ENCODE data around the gene SLC15A1. TPM values are rescaled to one million over a fixed set of nuclear protein-coding genes. Genes with fewer than 3 reads are reported as not detected.
A peak's percentile ranks its signal among the peaks of the same experiment; 100 is the strongest.

SLC15A1 gene
- total and polyA plus RNA-seq, 4 donors = 0.10 to 13.9 (median 0.13) TPM; not detected in 1

GRCh38 chr13:98795220-98795619 is 42.7 kb upstream of the SLC15A1 start:
- intact Hi-C loops (cut with DNase I) = no loop called here
- H3K27me3 ChIP-seq (ENCODE audit: control insufficient read depth in 1 of 2, insufficient read depth in 2 of 2, low read length in 1 of 2) = no peaks in the 10 kb centered on the region
- no peak overlapping the region for H3K4me3 ChIP-seq (ENCODE audit: low read length in 2 of 2)
- no peak overlapping the region for H3K27ac ChIP-seq (ENCODE audit: low read depth in 1 of 2, low read length in 2 of 2)
- no peaks in the 10 kb centered on the region for H3K4me1 ChIP-seq (ENCODE audit: control insufficient read depth in 1 of 2, insufficient read depth in 2 of 2, low read length in 2 of 2)
- H3K36me3 ChIP-seq (ENCODE audit: control insufficient read depth in 1 of 2, insufficient read depth in 2 of 2, low read length in 1 of 2) = peaks cover 2 to 10% of the 10 kb centered on the region in 2 donors
- no peaks in the 10 kb centered on the region for H3K9me3 ChIP-seq (ENCODE audit: control insufficient read depth, low read length)
- 95 to 97% methylated on average over 6 of the region's 6 CpGs for WGBS, 2 donors
- ATAC-seq (ENCODE audit: low FRiP score) (no peak), DNase-seq (no peak)

GRCh38 chr13:98794498-98794897 is 42.0 kb upstream of the SLC15A1 start:
- Histone ChIP-seq H3K4me3 (ENCODE audit: low read length in 2 of 2) (no peak overlapping the region), H3K27me3 (ENCODE audit: control insufficient read depth in 1 of 2, insufficient read depth in 2 of 2, low read length in 1 of 2) (no peaks in the 10 kb centered on the region), H3K4me1 (ENCODE audit: control insufficient read depth in 1 of 2, insufficient read depth in 2 of 2, low read length in 2 of 2) (no peaks in the 10 kb centered on the region), H3K27ac (ENCODE audit: low read depth in 1 of 2, low read length in 2 of 2) (no peak overlapping the region), H3K36me3 (ENCODE audit: control insufficient read depth in 1 of 2, insufficient read depth in 2 of 2, low read length in 1 of 2) (peaks cover 2 to 8% of the 10 kb centered on the region in 2 donors), H3K9me3 (ENCODE audit: control insufficient read depth, low read length) (no peaks in the 10 kb centered on the region)
- no peak for ATAC-seq (ENCODE audit: low FRiP score)
- no peak for DNase-seq
- 93 to 94% methylated on average over 12 of the region's 12 CpGs for WGBS, 2 donors
- intact Hi-C loops (cut with DNase I) = no loop called here

- WGBS, 2 donors = 87 to 88% methylated on average over 11 of the region's 11 CpGs
Observed at GRCh38 chr13:98792785-98793495, 40.5 kb upstream of the SLC15A1 start.

DNA sequence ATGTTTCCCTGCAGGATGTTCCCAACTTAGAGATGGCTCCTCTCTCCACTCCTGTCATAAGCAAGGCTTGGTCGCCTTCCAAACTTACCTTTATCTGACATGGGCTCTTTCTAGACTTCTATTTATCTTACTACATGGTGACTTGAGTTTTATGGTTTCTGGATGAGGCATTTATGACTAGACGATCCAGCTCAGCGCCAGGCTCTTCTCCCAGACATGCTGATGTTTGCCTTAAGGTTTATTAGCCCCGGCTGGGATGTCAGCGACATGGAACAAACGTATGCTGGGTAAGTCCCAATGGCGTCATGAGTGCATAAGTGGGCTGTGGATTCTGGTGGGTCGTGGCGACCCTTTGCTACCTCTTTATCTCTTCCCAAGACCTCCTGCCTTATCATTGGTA is 39.8 kb upstream of the SLC15A1 start:
- intact Hi-C loops (cut with DNase I) = no loop called here
- Histone ChIP-seq H3K27me3 (ENCODE audit: control insufficient read depth in 1 of 2, insufficient read depth in 2 of 2, low read length in 1 of 2) (no peaks in the 10 kb centered on the region), H3K36me3 (ENCODE audit: control insufficient read depth in 1 of 2, insufficient read depth in 2 of 2, low read length in 1 of 2) (peaks cover 2 to 8% of the 10 kb centered on the region in 2 donors), H3K27ac (ENCODE audit: low read depth in 1 of 2, low read length in 2 of 2) (no peak overlapping the region), H3K4me3 (ENCODE audit: low read length in 2 of 2) (no peak overlapping the region), H3K9me3 (ENCODE audit: control insufficient read depth, low read length) (no peaks in the 10 kb centered on the region), H3K4me1 (ENCODE audit: control insufficient read depth in 1 of 2, insufficient read depth in 2 of 2, low read length in 2 of 2) (no peaks in the 10 kb centered on the region)
- DNase-seq = no peak
- 85 to 89% methylated on average over 9 of the region's 9 CpGs for WGBS, 2 donors
- no peak for ATAC-seq (ENCODE audit: low FRiP score)

More at GRCh38 chr13:98792785-98793495, 40.5 kb upstream of the SLC15A1 start:
- Histone ChIP-seq H3K27me3 (ENCODE audit: control insufficient read depth in 1 of 2, insufficient read depth in 2 of 2, low read length in 1 of 2) (no peaks in the 10 kb centered on the region), H3K27ac (ENCODE audit: low read depth in 1 of 2, low read length in 2 of 2) (no peak overlapping the region), H3K4me3 (ENCODE audit: low read length in 2 of 2) (no peak overlapping the region), H3K9me3 (ENCODE audit: control insufficient read depth, low read length) (no peaks in the 10 kb centered on the region), H3K4me1 (ENCODE audit: control insufficient read depth in 1 of 2, insufficient read depth in 2 of 2, low read length in 2 of 2) (no peaks in the 10 kb centered on the region), H3K36me3 (ENCODE audit: control insufficient read depth in 1 of 2, insufficient read depth in 2 of 2, low read length in 1 of 2) (peaks cover 2 to 8% of the 10 kb centered on the region in 2 donors)
- DNase-seq = no peak
- ATAC-seq (ENCODE audit: low FRiP score) = no peak
- intact Hi-C loops (cut with DNase I) = no loop called here

- no peaks in the 10 kb centered on the region for H3K27me3 ChIP-seq (ENCODE audit: control insufficient read depth in 1 of 2, insufficient read depth in 2 of 2, low read length in 1 of 2)
- H3K27ac ChIP-seq (ENCODE audit: low read depth in 1 of 2, low read length in 2 of 2) = no peak overlapping the region
- no peak for DNase-seq
- intact Hi-C loops (cut with DNase I) = no loop called here
- no peaks in the 10 kb centered on the region for H3K9me3 ChIP-seq (ENCODE audit: control insufficient read depth, low read length)
- WGBS, 2 donors = 90 to 92% methylated on average over 7 of the region's 7 CpGs
- no peak for ATAC-seq (ENCODE audit: low FRiP score)
- H3K4me1 ChIP-seq (ENCODE audit: control insufficient read depth in 1 of 2, insufficient read depth in 2 of 2, low read length in 2 of 2) = no peaks in the 10 kb centered on the region
- H3K36me3 ChIP-seq (ENCODE audit: control insufficient read depth in 1 of 2, insufficient read depth in 2 of 2, low read length in 1 of 2) = peaks cover 2 to 5% of the 10 kb centered on the region in 2 donors
- H3K4me3 ChIP-seq (ENCODE audit: low read length in 2 of 2) = no peak overlapping the region
Observed at GRCh38 chr13:98791611-98792010, 39.1 kb upstream of the SLC15A1 start.

- ATAC-seq (ENCODE audit: low FRiP score) = no peak
- 89 to 90% methylated on average over 9 of the region's 9 CpGs for WGBS, 2 donors
- intact Hi-C loops (cut with DNase I) = no loop called here
Observed at GRCh38 chr13:98787996-98788395, 35.5 kb upstream of the SLC15A1 start.

GRCh38 chr13:98787173-98787572 is 34.7 kb upstream of the SLC15A1 start:
- no peak for DNase-seq
- intact Hi-C loops (cut with DNase I) = no loop called here
- Histone ChIP-seq H3K4me1 (ENCODE audit: control insufficient read depth in 1 of 2, insufficient read depth in 2 of 2, low read length in 2 of 2) (no peaks in the 10 kb centered on the region), H3K27me3 (ENCODE audit: control insufficient read depth in 1 of 2, insufficient read depth in 2 of 2, low read length in 1 of 2) (no peaks in the 10 kb centered on the region), H3K27ac (ENCODE audit: low read depth in 1 of 2, low read length in 2 of 2) (no peak overlapping the region), H3K36me3 (ENCODE audit: control insufficient read depth in 1 of 2, insufficient read depth in 2 of 2, low read length in 1 of 2) (no peaks in the 10 kb centered on the region), H3K4me3 (ENCODE audit: low read length in 2 of 2) (no peak overlapping the region), H3K9me3 (ENCODE audit: control insufficient read depth, low read length) (peaks cover 1% of the 10 kb centered on the region)
- ATAC-seq (ENCODE audit: low FRiP score) = no peak
- WGBS, 2 donors = 76 to 81% methylated on average over 10 of the region's 10 CpGs

More at GRCh38 chr13:98787996-98788395, 35.5 kb upstream of the SLC15A1 start:
- Histone ChIP-seq H3K4me1 (ENCODE audit: control insufficient read depth in 1 of 2, insufficient read depth in 2 of 2, low read length in 2 of 2) (no peaks in the 10 kb centered on the region), H3K27me3 (ENCODE audit: control insufficient read depth in 1 of 2, insufficient read depth in 2 of 2, low read length in 1 of 2) (no peaks in the 10 kb centered on the region), H3K27ac (ENCODE audit: low read depth in 1 of 2, low read length in 2 of 2) (no peak overlapping the region), H3K4me3 (ENCODE audit: low read length in 2 of 2) (no peak overlapping the region), H3K9me3 (ENCODE audit: control insufficient read depth, low read length) (peaks cover 1% of the 10 kb centered on the region), H3K36me3 (ENCODE audit: control insufficient read depth in 1 of 2, insufficient read depth in 2 of 2, low read length in 1 of 2) (no peaks in the 10 kb centered on the region)
- no peak for DNase-seq

DNA sequence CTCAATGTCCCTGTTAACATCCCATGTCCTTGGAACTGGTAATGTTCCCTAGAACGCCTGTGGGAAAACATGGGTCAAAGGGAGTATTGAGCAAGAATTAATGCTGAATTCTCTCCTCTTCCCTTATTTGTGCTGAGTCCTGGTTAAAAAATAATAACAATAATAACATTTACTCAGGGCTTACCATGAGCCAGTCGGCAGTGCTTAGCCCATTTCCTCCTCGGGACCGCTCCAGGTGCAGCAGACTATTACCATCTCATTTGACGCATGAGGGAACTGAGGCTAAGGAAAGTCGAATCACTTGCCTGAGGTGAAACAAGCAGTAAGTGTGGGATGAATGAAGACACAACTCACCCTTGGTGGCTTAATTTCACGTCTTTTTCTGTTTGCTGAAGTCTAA is 33.6 kb upstream of the SLC15A1 start:
- H3K27ac ChIP-seq (ENCODE audit: low read depth in 1 of 2, low read length in 2 of 2) = no peak overlapping the region
- no peaks in the 10 kb centered on the region for H3K36me3 ChIP-seq (ENCODE audit: control insufficient read depth in 1 of 2, insufficient read depth in 2 of 2, low read length in 1 of 2)
- ATAC-seq (ENCODE audit: low FRiP score) = no peak
- DNase-seq = no peak
- H3K9me3 ChIP-seq (ENCODE audit: control insufficient read depth, low read length) = peaks cover 4% of the 10 kb centered on the region
- no peaks in the 10 kb centered on the region for H3K27me3 ChIP-seq (ENCODE audit: control insufficient read depth in 1 of 2, insufficient read depth in 2 of 2, low read length in 1 of 2)
- no peaks in the 10 kb centered on the region for H3K4me1 ChIP-seq (ENCODE audit: control insufficient read depth in 1 of 2, insufficient read depth in 2 of 2, low read length in 2 of 2)
- WGBS, 2 donors = 74 to 80% methylated on average over 7 of the region's 7 CpGs
- intact Hi-C loops (cut with DNase I) = no loop called here
- H3K4me3 ChIP-seq (ENCODE audit: low read length in 2 of 2) = no peak overlapping the region

DNA sequence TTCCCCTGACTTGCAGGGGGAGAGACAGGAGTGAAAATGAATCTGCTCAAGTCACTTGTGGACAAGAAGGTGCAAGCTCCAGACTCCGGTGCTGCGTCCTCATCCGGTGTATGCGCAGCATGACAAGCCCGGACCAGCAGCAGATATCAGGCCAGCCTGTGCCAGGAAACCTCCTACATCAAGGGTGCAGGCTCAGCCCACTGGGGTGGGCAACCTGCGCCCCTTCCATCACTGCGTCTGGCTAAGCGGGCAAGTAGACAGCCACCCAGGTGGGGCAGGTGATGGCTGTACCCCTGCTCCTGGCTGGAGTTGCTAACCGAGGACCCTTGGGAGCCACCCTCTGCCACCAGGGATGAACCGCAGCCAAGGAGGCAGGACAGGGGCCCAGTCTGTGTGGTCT is 32.9 kb upstream of the SLC15A1 start:
- peak; percentile 23 for ATAC-seq (ENCODE audit: low FRiP score)
- Histone ChIP-seq H3K27me3 (ENCODE audit: control insufficient read depth in 1 of 2, insufficient read depth in 2 of 2, low read length in 1 of 2) (no peaks in the 10 kb centered on the region), H3K4me3 (ENCODE audit: low read length in 2 of 2) (no peak overlapping the region), H3K36me3 (ENCODE audit: control insufficient read depth in 1 of 2, insufficient read depth in 2 of 2, low read length in 1 of 2) (no peaks in the 10 kb centered on the region), H3K27ac (ENCODE audit: low read depth in 1 of 2, low read length in 2 of 2) (no peak overlapping the region), H3K4me1 (ENCODE audit: control insufficient read depth in 1 of 2, insufficient read depth in 2 of 2, low read length in 2 of 2) (no peaks in the 10 kb centered on the region), H3K9me3 (ENCODE audit: control insufficient read depth, low read length) (peaks cover 4% of the 10 kb centered on the region)
- 86% methylated on average over 10 of the region's 10 CpGs for WGBS, 2 donors
- no peak for DNase-seq
- intact Hi-C loops (cut with DNase I) = no loop called here
